WTC11 (cell line): ENCODE results near the gene ELK1.

ENCODE experiments used
- CREM ChIP-seq: sonication (generic); formaldehyde crosslinking; IDR thresholded peaks from 2 replicates; pipeline ENCODE4 v1.8.1; 2022; ENCODE audit warnings: mild to moderate bottlenecking, missing genetic modification reagents, moderate library complexity
- CTCF ChIP-seq: fragments of 200-600 bp; IDR thresholded peaks from 2 replicates; pipeline ENCODE4 v1.8.0; 2022; ENCODE audit warnings: antibody characterized with exemption
- GABPB1 ChIP-seq: sonication (generic); formaldehyde crosslinking; IDR thresholded peaks from 2 replicates; pipeline ENCODE4 v1.8.1; 2023; ENCODE audit warnings: mild to moderate bottlenecking, missing genetic modification reagents
- JAZF1 ChIP-seq: fragments of 250-450 bp; sonication (Bioruptor Pico); IDR thresholded peaks from 2 replicates; pipeline ENCODE4 v1.9.0; 2021; ENCODE audit warnings: moderate library complexity, mild to moderate bottlenecking, inconsistent platforms
- KAT7 ChIP-seq: sonication (generic); formaldehyde crosslinking; IDR thresholded peaks from 2 replicates; pipeline ENCODE4 v1.8.1; 2023; ENCODE audit warnings: missing genetic modification reagents, mild to moderate bottlenecking, borderline replicate concordance
- MLX ChIP-seq: sonication (generic); formaldehyde crosslinking; IDR thresholded peaks from 2 replicates; pipeline ENCODE4 v1.8.1; 2023; ENCODE audit warnings: mild to moderate bottlenecking, missing genetic modification reagents, moderate library complexity
- PREB ChIP-seq: sonication (generic); formaldehyde crosslinking; IDR thresholded peaks from 2 replicates; pipeline ENCODE4 v1.8.1; 2022; ENCODE audit warnings: mild to moderate bottlenecking, missing genetic modification reagents, moderate library complexity, borderline replicate concordance
- SMAD3 ChIP-seq: sonication (generic); formaldehyde crosslinking; IDR thresholded peaks from 2 replicates; pipeline ENCODE4 v1.8.0; 2022; ENCODE audit warnings: missing genetic modification reagents, mild to moderate bottlenecking, borderline replicate concordance
- TP53 ChIP-seq: sonication (generic); formaldehyde crosslinking; IDR thresholded peaks from 2 replicates; pipeline ENCODE4 v1.8.1; 2023; ENCODE audit warnings: mild to moderate bottlenecking, missing genetic modification reagents
- USF2 ChIP-seq: sonication (generic); formaldehyde crosslinking; IDR thresholded peaks from 2 replicates; pipeline ENCODE4 v1.8.1; 2023; ENCODE audit warnings: mild to moderate bottlenecking, missing genetic modification reagents, moderate library complexity

GRCh38 chrX:47634871-47635575 is 15.3 kb downstream of the ELK1 start:
- no peak for TF ChIP-seq CTCF
- TF ChIP-seq KAT7 (CRISPR knock-in tag): no peak
- no peak for TF ChIP-seq CREM
- TF ChIP-seq GABPB1 (CRISPR knock-in tag): no peak
- TF ChIP-seq TP53 (CRISPR knock-in tag): no peak
- TF ChIP-seq USF2 (CRISPR knock-in tag): no peak
- no peak for TF ChIP-seq JAZF1
- TF ChIP-seq SMAD3 (CRISPR knock-in tag): no peak
- no peak for TF ChIP-seq MLX (CRISPR knock-in tag)
- TF ChIP-seq PREB (CRISPR knock-in tag): no peak
